ENCODE results near the gene MFSD8.
A peak's percentile ranks its signal among the peaks of the same experiment; 100 is the strongest.
"Not testable (repeated sequence)": the region's sequence is repeated elsewhere in the genome, so short reads cannot be mapped to it uniquely, and the experiment has no call there.

MFSD8 gene

GRCh38 chr4:127930175-127930574 is 34.8 kb downstream of the MFSD8 start:
- no peak for DNase-seq

DNA sequence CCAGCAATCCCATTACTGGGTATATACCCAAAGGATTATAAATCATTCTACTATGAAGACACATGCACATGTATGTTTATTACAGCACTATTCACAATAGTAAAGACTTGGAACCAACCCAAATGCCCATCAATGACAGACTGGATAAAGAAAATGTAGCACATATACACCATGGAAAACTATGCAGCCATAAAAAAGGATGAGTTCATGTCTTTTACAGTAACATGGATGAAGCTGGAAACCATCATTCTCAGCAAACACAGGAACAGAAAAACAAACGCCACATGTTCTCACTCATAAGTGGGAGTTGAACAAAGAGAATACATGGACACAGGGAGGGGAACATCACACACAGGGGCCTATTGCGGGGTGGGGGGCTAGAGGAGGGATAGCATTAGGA is 39.3 kb downstream of the MFSD8 start:
- not testable (repeated sequence) for DNase-seq

- no peak for DNase-seq
Measured at GRCh38 chr4:127922226-127922625, 42.7 kb downstream of the MFSD8 start.

- DNase-seq, result no peak
Measured at GRCh38 chr4:127920521-127920920, 44.5 kb downstream of the MFSD8 start.

GRCh38 chr4:127917151-127917550 is 47.8 kb downstream of the MFSD8 start:
- no peak for DNase-seq

GRCh38 chr4:127916512-127916911 is 48.5 kb downstream of the MFSD8 start:
- DNase-seq, result no peak

DNA sequence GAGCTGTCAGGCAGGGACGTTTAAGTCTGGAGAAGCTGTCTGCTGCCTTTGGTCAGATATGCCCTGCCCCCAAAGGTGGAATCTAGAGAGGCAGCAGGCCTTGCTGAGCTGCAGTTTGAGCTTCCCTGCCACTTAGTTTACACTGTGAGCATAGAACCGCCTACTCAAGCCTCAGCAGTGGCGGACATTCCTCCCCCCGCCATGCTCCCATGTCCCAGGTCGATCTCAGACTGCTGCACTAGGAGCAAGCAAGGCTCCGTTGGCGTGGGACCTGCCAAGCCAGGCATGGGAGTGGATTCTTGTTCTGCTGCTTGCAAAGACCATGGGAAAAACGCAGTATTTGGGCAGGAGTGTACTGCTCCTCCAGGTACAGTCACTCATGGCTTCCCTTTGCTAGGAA is 59.9 kb downstream of the MFSD8 start:
- DNase-seq, result no peak

- DNase-seq, result not testable (repeated sequence)
Measured at GRCh38 chr4:127899682-127900081, 65.3 kb downstream of the MFSD8 start.

GRCh38 chr4:127896528-127896927 is 68.4 kb downstream of the MFSD8 start:
- no peak for DNase-seq

GRCh38 chr4:127896069-127896468 is 68.9 kb downstream of the MFSD8 start:
- no peak for DNase-seq

DNA sequence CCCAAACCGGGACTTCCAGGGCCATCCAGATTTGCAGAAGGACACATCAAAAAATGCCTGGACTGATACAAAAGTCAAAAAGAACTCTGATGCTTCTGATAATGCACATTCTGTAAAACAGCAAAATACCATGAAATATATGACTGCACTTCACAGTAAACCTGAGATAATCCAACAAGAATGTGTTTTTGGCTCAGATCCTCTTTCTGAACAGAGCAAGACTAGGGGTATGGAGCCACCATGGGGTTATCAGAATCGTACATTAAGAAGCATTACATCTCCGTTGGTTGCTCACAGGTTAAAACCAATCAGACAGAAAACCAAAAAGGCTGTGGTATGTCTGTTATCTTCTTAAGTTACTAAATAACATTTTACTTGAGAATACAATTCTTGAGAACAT is 75.1 kb downstream of the MFSD8 start:
- no peak for DNase-seq

DNA sequence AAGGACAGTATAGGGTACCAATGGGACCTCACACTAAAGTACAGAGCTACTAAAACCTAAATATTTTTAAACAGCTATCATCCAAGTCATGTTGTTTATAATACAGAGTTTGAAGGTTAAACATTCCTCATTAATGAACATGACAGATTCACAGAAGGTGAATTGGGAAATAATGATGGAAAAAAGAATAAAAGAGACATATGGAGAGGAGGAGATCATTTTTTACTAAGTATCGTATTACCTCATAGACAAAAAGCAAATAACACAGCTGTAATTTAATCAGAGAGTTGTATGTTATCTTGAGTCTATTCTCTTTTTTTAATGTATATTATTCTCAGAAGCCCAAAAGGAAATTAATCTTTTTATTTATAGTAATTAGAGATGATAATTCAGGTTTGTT is 76.4 kb downstream of the MFSD8 start:
- DNase-seq, result no peak

DNA sequence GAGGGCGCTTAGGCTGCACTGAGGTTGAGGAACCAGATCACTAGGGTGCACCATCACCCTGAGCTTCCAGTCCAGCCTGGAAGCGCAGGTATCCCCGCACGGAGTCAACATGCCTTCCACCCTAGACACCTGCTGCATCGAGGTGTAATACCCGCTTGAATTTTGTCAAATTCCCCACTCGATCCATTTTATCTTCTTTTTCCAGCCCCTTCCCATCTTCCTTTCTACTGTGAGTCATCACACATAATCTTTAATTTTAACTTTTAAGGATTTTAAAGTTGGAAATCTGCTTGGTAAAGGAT is 83.5 kb downstream of the MFSD8 start:
- no peak for DNase-seq

- DNase-seq, result peak; percentile 93
Measured at GRCh38 chr4:127880763-127881562, 84.0 kb downstream of the MFSD8 start, which contains the start of gene PLK4. TSS of gene PLK4 (plus strand) at chr4:127880893. CDS start at chr4:127881135, 242 bp downstream.

- no peak for DNase-seq
Measured at GRCh38 chr4:127875791-127876190, 89.2 kb downstream of the MFSD8 start.

DNA sequence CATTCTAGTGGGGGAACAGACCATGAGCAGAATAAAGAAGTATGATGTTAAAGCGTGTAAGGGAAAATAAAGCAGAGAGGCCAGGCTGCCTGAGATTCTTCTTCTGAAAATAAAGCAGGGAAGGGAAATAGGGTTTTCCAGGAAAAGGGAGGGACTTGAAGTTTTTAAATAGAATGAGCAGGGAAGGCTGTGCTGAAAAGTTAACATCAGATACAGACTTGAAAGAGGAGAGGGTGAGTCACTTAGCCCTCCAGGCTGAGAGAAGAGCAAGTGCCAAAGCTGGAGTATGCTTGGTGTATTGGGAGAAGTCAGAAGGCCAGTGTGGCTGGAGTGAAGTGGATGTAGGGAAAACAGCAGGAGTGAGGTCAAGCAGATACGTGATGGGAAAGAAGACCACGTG is 94.3 kb downstream of the MFSD8 start:
- no peak for DNase-seq

GRCh38 chr4:127870281-127870680 is 94.7 kb downstream of the MFSD8 start:
- DNase-seq, result no peak

DNA sequence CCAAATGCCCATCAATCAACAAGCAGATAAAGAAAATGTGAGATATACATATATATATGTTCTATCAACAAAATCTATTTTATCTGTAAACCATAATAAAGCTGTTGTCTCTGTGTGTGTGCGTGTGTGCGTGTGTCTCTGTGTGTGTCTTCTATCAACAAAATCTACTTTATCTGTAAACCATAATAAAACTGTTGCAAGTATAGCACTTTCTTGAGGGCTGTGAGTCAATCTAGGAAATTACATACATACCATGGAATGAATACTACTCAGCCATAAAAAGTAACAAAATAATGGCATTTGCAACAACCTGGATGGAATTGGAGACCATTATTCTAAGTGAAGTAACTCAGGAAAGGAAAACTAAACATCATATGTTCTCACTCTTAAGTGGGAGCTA is 96.8 kb downstream of the MFSD8 start:
- DNase-seq, result no peak
